OCI-LY7 (cell line): ENCODE results near the gene RTEL1. TPM values are rescaled to one million over a fixed set of nuclear protein-coding genes. Genes with fewer than 3 reads are reported as not detected.

Experiments
- BruUV-seq: library from RNA; stranded (reverse); fragments of 400-500 nt; replicated peaks from 2 replicates; lab custom pipeline; 2021; lab: Mats Ljungman, UMichigan
- CTCF ChIA-PET: fragments of 300-600 bp; sonication (Branson Sonifier 250); formaldehyde crosslinking; loops from one replicate; lab custom pipeline; 2022; ENCODE audit warnings: antibody characterized with exemption; ENCODE audit not compliant: unreplicated experiment; lab: Charles Lee
- POLR2A ChIA-PET: fragments of 300-600 bp; sonication (Branson Sonifier 250); formaldehyde crosslinking; loops from one replicate; lab custom pipeline; 2022; ENCODE audit warnings: antibody characterized with exemption; lab: Charles Lee
- DNase-seq: peaks from one replicate; pipeline ENCODE4 v3.0.0-alpha.2; 2015; ENCODE audit warnings: low spot score
- H2AFZ ChIP-seq: fragments of 200-600 bp; sonication (generic), shearing (Covaris generic); 2 replicates; pipeline ENCODE4 v1.6.1; 2014; ENCODE audit warnings: mild to moderate bottlenecking, antibody characterized with exemption, low read length, moderate library complexity
- H3K27ac ChIP-seq: fragments of 200-600 bp; sonication (generic); 2 replicates; pipeline ENCODE4 v1.5.1; 2014; ENCODE audit warnings: mixed run types, low read depth, mild to moderate bottlenecking, moderate library complexity, low read length, inconsistent platforms; ENCODE audit not compliant: poor library complexity, severe bottlenecking
- H3K36me3 ChIP-seq: fragments of 200-600 bp; sonication (generic); 2 replicates; pipeline ENCODE4 v1.6.1; 2014; ENCODE audit warnings: mild to moderate bottlenecking, antibody characterized with exemption, low read length, moderate library complexity, mixed read lengths; ENCODE audit not compliant: insufficient read depth
- H3K4me1 ChIP-seq: fragments of 200-600 bp; sonication (generic); 2 replicates; pipeline ENCODE4 v1.5.1; 2014; ENCODE audit warnings: mild to moderate bottlenecking, low read length; ENCODE audit not compliant: insufficient read depth, poor library complexity, severe bottlenecking
- H3K4me2 ChIP-seq: fragments of 200-600 bp; sonication (generic); 2 replicates; pipeline ENCODE4 v1.6.1; 2014; ENCODE audit warnings: mild to moderate bottlenecking, low read length
- H3K4me3 ChIP-seq: fragments of 200-600 bp; sonication (generic); 2 replicates; pipeline ENCODE4 v1.5.1; 2014; ENCODE audit warnings: mild to moderate bottlenecking, low read depth, low read length; ENCODE audit not compliant: poor library complexity, severe bottlenecking
- H3K79me2 ChIP-seq: fragments of 200-600 bp; sonication (generic); 2 replicates; pipeline ENCODE4 v1.6.1; 2016; ENCODE audit warnings: low read depth, mild to moderate bottlenecking, low read length, moderate library complexity, mixed read lengths; ENCODE audit not compliant: insufficient read depth
- H3K9me2 ChIP-seq: fragments of 200-600 bp; sonication (generic); 2 replicates; pipeline ENCODE4 v1.6.1; 2016; ENCODE audit warnings: mild to moderate bottlenecking, low read length, mixed read lengths; ENCODE audit not compliant: insufficient read depth
- H3K9me3 ChIP-seq: fragments of 200-600 bp; sonication (generic); 2 replicates; pipeline ENCODE4 v1.6.1; 2014; ENCODE audit warnings: mild to moderate bottlenecking, mixed run types, low read length, mixed read lengths
- H4K20me1 ChIP-seq: fragments of 200-600 bp; sonication (generic); 2 replicates; pipeline ENCODE4 v1.6.1; 2014; ENCODE audit warnings: mild to moderate bottlenecking, antibody characterized with exemption, low read length, moderate library complexity, mixed read lengths; ENCODE audit not compliant: insufficient read depth
- CTCF ChIP-seq: fragments of 200-600 bp; sonication (generic); conservative IDR thresholded peaks from 2 replicates; pipeline ENCODE4 v1.5.1; 2014; ENCODE audit warnings: mild to moderate bottlenecking, antibody characterized with exemption, low read length, moderate library complexity, mixed read lengths
- EZH2phosphoT487 ChIP-seq: fragments of 200-600 bp; sonication (generic); IDR thresholded peaks from 2 replicates; pipeline ENCODE4 v1.6.1; 2018; ENCODE audit warnings: low read depth, borderline replicate concordance, mild to moderate bottlenecking, mixed run types, antibody characterized with exemption, low read length, moderate library complexity, mixed read lengths
- intact Hi-C: fragments of 100-400 bp; cut with micrococcal nuclease; formaldehyde crosslinking; loops from one replicate; pipeline ENCODE4 v1.10.0; 2022; ENCODE audit not compliant: unreplicated experiment
- total RNA-seq, 2 experiments: library from RNA; depleted of rRNA in 1 of 2; stranded (reverse); fragments of >200 nt in 1 of 2; shearing (Covaris generic) in 1 of 2; gene quantifications; 2 replicates each; pipeline ENCODE4 v1.2.3, GENCODE V29; 2014 to 2022

The RTEL1 gene
- total RNA-seq, 2 experiments from 2014 or later = 22.5 to 47.2 TPM

DNA sequence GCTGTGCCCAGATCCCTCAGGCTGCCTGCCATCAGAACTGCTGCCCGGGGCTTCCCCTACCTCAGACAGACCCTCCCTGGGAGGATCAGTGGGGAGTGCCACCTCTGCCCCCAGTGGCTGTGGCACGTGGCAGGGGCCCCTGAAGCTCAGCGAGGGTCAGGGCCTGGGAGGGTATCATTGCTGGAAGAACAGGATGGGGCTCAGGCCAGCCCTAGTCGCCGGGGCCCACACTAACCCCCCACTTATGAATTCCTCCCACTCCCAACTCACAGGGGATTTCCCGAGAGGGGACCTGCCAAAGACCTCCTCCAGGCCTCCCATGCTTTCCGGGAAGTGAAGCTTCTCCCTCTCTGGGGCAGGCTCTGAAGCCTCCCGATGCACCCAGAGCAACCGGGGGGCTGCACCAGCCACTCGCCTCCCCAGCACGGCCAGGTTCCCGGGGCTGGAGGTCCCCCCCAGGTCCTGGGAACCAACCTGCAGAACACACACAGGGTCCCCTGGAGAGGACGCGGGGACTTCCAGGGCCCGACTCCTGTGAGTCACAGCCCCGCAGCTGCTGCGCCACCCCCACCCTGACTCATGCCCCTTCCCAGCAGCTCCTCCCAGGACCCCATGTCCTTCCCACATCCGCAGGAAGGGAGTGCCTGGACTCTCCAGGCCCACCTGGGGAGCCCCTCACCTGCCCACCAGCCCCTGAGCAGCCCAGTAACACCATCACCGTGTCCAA, 40.8 kb downstream of the RTEL1 start:
- DNase-seq = no peak
- ChIA-PET CTCF (no interaction called here), POLR2A (no interaction called here)
- H3K4me2 ChIP-seq = no peak overlapping the region
- BruUV-seq = no TSS peak
- no peak overlapping the region for H3K27ac ChIP-seq
- H3K4me1 ChIP-seq = peaks cover 9% of the 10 kb centered on the region
- H3K36me3 ChIP-seq = peaks cover 39% of the 10 kb centered on the region
- no peaks in the 10 kb centered on the region for H3K9me3 ChIP-seq
- H3K9me2 ChIP-seq = no peaks in the 10 kb centered on the region
- no peaks in the 10 kb centered on the region for H3K79me2 ChIP-seq
- intact Hi-C loops = no loop called here
- no peak overlapping the region for H2AFZ ChIP-seq
- no peaks in the 10 kb centered on the region for H4K20me1 ChIP-seq
- H3K4me3 ChIP-seq = no peak overlapping the region
- TF ChIP-seq EZH2phosphoT487 = no peak
- TF ChIP-seq CTCF = no peak

DNA sequence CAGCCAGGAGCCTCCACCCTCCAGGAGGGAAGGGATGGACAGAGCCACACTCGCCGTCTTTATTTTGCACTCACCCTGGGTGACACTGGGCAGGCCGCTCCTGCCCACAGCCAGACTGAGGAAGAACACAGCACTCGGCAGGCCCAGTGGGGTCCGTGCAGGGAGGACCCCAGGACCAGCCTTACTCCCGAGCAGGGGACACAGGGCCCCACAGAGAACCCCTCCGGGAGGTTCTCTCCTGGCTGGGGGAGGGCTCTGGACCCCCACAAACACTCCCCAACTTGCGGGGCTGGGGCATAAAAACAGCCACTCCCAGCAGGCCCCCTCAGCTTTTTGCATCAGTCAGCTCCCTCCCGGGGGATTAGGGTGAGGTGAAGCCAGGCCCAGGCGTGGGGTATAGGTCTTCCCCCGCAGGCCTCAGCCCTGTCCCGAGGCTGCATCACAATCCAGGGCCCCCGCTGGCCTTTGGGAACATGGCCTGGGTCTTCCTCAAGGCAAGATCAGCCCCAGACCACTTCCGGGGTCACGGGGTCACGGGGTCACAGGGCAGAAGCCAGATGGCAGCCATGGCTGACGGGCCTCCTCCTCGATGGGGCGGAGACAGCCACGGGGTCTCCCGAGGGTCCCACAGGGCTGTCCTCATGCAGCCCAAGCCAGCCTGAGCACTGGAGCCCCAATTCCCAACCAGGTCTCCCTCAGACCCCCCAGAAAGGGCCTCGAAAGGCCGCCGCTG, 41.5 kb downstream of the RTEL1 start:
- no peak overlapping the region for H3K27ac ChIP-seq
- no peaks in the 10 kb centered on the region for H3K9me2 ChIP-seq
- BruUV-seq = TSS peak; percentile 82
- intact Hi-C loops = no loop called here
- H3K4me1 ChIP-seq = peaks cover 9% of the 10 kb centered on the region
- TF ChIP-seq EZH2phosphoT487 (no peak), CTCF (no peak)
- H3K36me3 ChIP-seq = peaks cover 42% of the 10 kb centered on the region
- H2AFZ ChIP-seq = no peak overlapping the region
- DNase-seq = no peak
- no peaks in the 10 kb centered on the region for H3K79me2 ChIP-seq
- POLR2A ChIA-PET = no interaction called here
- no peak overlapping the region for H3K4me2 ChIP-seq
- no peaks in the 10 kb centered on the region for H3K9me3 ChIP-seq
- H4K20me1 ChIP-seq = no peaks in the 10 kb centered on the region
- H3K4me3 ChIP-seq = no peak overlapping the region
- CTCF ChIA-PET = no interaction called here
